MM.1S (cell line): Measurements from ENCODE around the gene DQX1.

ENCODE experiments used
- DNase-seq: peaks from one replicate; pipeline ENCODE4 v3.0.0-alpha.2; 2015
- H2AFZ ChIP-seq: fragments of 300-600 bp; sonication (generic); 2 replicates; pipeline ENCODE4 v1.6.0; 2016; ENCODE audit warnings: antibody characterized with exemption, low read length
- H3F3A ChIP-seq: fragments of 300-600 bp; sonication (generic); 2 replicates; pipeline ENCODE4 v1.6.1; 2016; ENCODE audit warnings: mild to moderate bottlenecking, antibody characterized with exemption, low read length, moderate library complexity, mixed read lengths; ENCODE audit not compliant: insufficient read depth
- H3K27ac ChIP-seq: fragments of 300-600 bp; sonication (generic); 2 replicates; pipeline ENCODE4 v1.5.1; 2016; ENCODE audit warnings: mild to moderate bottlenecking, low read length
- H3K27me3 ChIP-seq: fragments of 300-600 bp; sonication (generic); replicated peaks from 2 replicates; pipeline ENCODE4 v1.6.0; 2016; ENCODE audit warnings: low read length; ENCODE audit not compliant: insufficient read depth
- H3K36me3 ChIP-seq: fragments of 300-600 bp; sonication (generic); replicated peaks from 2 replicates; pipeline ENCODE4 v1.6.1; 2016; ENCODE audit warnings: mild to moderate bottlenecking, low read length, mixed read lengths; ENCODE audit not compliant: insufficient read depth
- H3K4me1 ChIP-seq: fragments of 300-600 bp; sonication (generic); 2 replicates; pipeline ENCODE4 v1.6.1; 2016; ENCODE audit warnings: low read length, mixed read lengths
- H3K4me2 ChIP-seq: fragments of 300-600 bp; sonication (generic); 2 replicates; pipeline ENCODE4 v1.6.0; 2016; ENCODE audit warnings: low read depth, low read length
- H3K4me3 ChIP-seq: fragments of 300-600 bp; sonication (generic); 2 replicates; pipeline ENCODE4 v1.5.1; 2016; ENCODE audit warnings: low read length, mixed read lengths
- H3K79me2 ChIP-seq: fragments of 300-600 bp; sonication (generic); 2 replicates; pipeline ENCODE4 v1.6.1; 2016; ENCODE audit warnings: mixed run types, low read length, mixed read lengths
- H3K9ac ChIP-seq: fragments of 300-600 bp; sonication (generic); 2 replicates; pipeline ENCODE4 v1.6.1; 2016; ENCODE audit warnings: low read length, mixed read lengths
- H3K9me2 ChIP-seq: fragments of 300-600 bp; sonication (generic); replicated peaks from 2 replicates; pipeline ENCODE4 v1.6.1; 2016; ENCODE audit warnings: mild to moderate bottlenecking, low read length, mixed read lengths; ENCODE audit not compliant: insufficient read depth
- H3K9me3 ChIP-seq: fragments of 300-600 bp; sonication (generic); replicated peaks from 2 replicates; pipeline ENCODE4 v1.6.1; 2016; ENCODE audit warnings: mild to moderate bottlenecking, low read length, mixed read lengths; ENCODE audit not compliant: insufficient read depth
- H4K20me1 ChIP-seq: fragments of 300-600 bp; sonication (generic); 2 replicates; pipeline ENCODE4 v1.6.1; 2016; ENCODE audit warnings: mild to moderate bottlenecking, low read length, moderate library complexity, mixed read lengths; ENCODE audit not compliant: insufficient read depth
- EZH2 ChIP-seq: fragments of 300-600 bp; sonication (generic); optimal IDR thresholded peaks from 2 replicates; pipeline ENCODE3; 2017; ENCODE audit warnings: low read depth, mild to moderate bottlenecking, antibody characterized with exemption, low read length, mixed read lengths
- EZH2phosphoT487 ChIP-seq: fragments of 300-600 bp; sonication (generic); IDR thresholded peaks from 2 replicates; pipeline ENCODE4 v1.6.1; 2018; ENCODE audit warnings: antibody characterized with exemption, low read length
- TF ChIP-seq, protein P1 (sequence below): fragments of 300-600 bp; sonication (generic); IDR thresholded peaks from 2 replicates; pipeline ENCODE4 v1.5.1; 2016; ENCODE audit warnings: antibody characterized with exemption, low read length, mixed read lengths

The DQX1 gene

DNA sequence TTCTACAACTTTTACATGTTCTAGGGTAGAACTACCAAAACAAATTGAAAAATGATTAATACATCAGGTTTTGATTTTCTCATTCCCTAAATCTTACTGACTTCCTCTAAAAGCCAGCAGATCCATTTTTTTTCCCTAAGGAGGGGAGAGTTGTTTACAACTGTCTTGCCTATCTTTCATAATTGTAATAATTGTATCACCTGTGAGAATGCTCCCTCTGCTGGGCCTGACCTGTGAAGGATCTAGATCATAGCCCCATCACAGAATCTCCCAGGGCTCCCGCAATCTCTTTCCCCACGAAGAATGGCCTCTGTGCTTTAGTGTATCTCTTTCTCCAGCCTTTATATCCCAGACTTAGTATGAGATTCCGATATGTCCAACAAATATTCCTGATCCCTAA, 18.6 kb upstream of the DQX1 start:
- Histone ChIP-seq H3K79me2 (no peaks in the 10 kb centered on the region), H3K9ac (no peak overlapping the region), H2AFZ (no peak overlapping the region), H3F3A (no peaks in the 10 kb centered on the region), H3K27ac (no peak overlapping the region), H3K4me1 (no peaks in the 10 kb centered on the region), H4K20me1 (no peaks in the 10 kb centered on the region), H3K4me3 (no peak overlapping the region), H3K4me2 (no peak overlapping the region), H3K27me3 (peaks cover 39% of the 10 kb centered on the region), H3K36me3 (no peaks in the 10 kb centered on the region), H3K9me3 (no peaks in the 10 kb centered on the region), H3K9me2 (no peaks in the 10 kb centered on the region)
- no peak for DNase-seq
- TF ChIP-seq EZH2phosphoT487 (no peak), EZH2 (no peak)
- TF ChIP-seq, protein P1, sequence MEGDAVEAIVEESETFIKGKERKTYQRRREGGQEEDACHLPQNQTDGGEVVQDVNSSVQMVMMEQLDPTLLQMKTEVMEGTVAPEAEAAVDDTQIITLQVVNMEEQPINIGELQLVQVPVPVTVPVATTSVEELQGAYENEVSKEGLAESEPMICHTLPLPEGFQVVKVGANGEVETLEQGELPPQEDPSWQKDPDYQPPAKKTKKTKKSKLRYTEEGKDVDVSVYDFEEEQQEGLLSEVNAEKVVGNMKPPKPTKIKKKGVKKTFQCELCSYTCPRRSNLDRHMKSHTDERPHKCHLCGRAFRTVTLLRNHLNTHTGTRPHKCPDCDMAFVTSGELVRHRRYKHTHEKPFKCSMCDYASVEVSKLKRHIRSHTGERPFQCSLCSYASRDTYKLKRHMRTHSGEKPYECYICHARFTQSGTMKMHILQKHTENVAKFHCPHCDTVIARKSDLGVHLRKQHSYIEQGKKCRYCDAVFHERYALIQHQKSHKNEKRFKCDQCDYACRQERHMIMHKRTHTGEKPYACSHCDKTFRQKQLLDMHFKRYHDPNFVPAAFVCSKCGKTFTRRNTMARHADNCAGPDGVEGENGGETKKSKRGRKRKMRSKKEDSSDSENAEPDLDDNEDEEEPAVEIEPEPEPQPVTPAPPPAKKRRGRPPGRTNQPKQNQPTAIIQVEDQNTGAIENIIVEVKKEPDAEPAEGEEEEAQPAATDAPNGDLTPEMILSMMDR, result peak; percentile 38

DNA sequence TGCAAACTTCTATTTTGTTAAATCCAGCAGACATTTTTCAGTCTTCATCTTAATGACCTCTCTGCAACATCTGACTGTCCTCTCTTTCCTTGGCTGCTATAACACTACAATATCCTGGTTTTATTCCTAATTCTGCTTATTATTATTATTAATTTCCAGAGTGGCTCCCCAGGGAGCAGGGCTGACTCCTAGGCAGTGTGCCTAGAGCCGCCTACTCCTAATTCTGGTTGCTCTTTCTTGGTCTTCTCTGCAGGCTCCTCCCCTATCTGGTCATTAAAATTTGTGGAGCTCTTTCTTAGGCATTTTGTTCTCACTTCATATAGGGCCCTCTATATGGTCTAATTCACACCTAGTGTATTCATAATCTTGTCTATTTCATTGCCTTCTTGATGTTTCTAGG, 16.9 kb upstream of the DQX1 start:
- H3K9ac ChIP-seq, result no peak overlapping the region
- no peaks in the 10 kb centered on the region for H3K79me2 ChIP-seq
- DNase-seq, result no peak
- no peak overlapping the region for H3K27ac ChIP-seq
- H4K20me1 ChIP-seq, result no peaks in the 10 kb centered on the region
- no peak overlapping the region for H3K4me3 ChIP-seq
- TF ChIP-seq EZH2phosphoT487 (no peak), EZH2 (no peak)
- TF ChIP-seq, protein P1, result no peak
- H3F3A ChIP-seq, result no peaks in the 10 kb centered on the region
- no peaks in the 10 kb centered on the region for H3K9me2 ChIP-seq
- peaks cover 25% of the 10 kb centered on the region for H3K27me3 ChIP-seq
- H3K4me1 ChIP-seq, result no peaks in the 10 kb centered on the region
- no peak overlapping the region for H2AFZ ChIP-seq
- no peaks in the 10 kb centered on the region for H3K9me3 ChIP-seq
- H3K36me3 ChIP-seq, result no peaks in the 10 kb centered on the region
- no peak overlapping the region for H3K4me2 ChIP-seq

DNA sequence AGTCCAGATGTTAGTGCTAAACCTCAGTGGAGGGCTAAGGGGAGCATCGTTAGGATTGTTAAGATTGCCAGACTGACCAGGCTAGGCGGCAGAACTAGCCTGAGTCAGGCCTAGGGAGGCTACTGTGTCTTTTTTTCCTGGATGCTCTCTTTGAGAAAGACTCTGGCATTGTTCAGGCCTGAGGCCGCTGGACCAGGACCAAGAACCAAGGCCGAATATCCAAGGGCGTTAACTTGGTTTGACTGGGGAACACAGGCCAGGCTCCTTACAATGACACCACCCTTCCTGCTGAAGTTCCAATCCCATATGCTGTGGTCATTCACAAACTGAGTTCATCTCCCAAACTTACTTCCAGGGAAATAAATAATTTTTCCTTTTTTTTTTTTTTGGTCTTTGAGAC, 14.3 kb upstream of the DQX1 start:
- H3K9ac ChIP-seq, result no peak overlapping the region

More for the DNA sequence above, 14.3 kb upstream of the DQX1 start:
- H3F3A ChIP-seq, result no peaks in the 10 kb centered on the region
- H3K9me3 ChIP-seq, result no peaks in the 10 kb centered on the region
- no peak overlapping the region for H3K4me2 ChIP-seq
- peaks cover 17% of the 10 kb centered on the region for H3K27me3 ChIP-seq
- no peaks in the 10 kb centered on the region for H3K36me3 ChIP-seq
- H4K20me1 ChIP-seq, result no peaks in the 10 kb centered on the region
- TF ChIP-seq EZH2phosphoT487 (no peak), EZH2 (no peak)
- TF ChIP-seq, protein P1, result no peak
- no peaks in the 10 kb centered on the region for H3K4me1 ChIP-seq
- no peak overlapping the region for H3K27ac ChIP-seq
- DNase-seq, result no peak
- no peak overlapping the region for H3K4me3 ChIP-seq
- H2AFZ ChIP-seq, result no peak overlapping the region
- no peaks in the 10 kb centered on the region for H3K79me2 ChIP-seq
- H3K9me2 ChIP-seq, result no peaks in the 10 kb centered on the region
